ENCODE data around the gene DNASE1L2. TPM values are rescaled to one million over a fixed set of nuclear protein-coding genes. Genes with fewer than 3 reads are reported as not detected.

Gene DNASE1L2
- total and polyA plus RNA-seq, 2 of the 8 experiments (the other 6 are each of a cell fraction or from before 2014, with no cell fraction given) = 0.35 to 0.97 TPM

- Histone ChIP-seq H3K4me2 (ENCODE audit: insufficient read depth in 1 of 2, low read depth in 2 of 2, low read length in 2 of 2) (no peak overlapping the region), H3K9ac (replicated peaks in 1 of 4; ENCODE audit: extremely low read depth in 1 of 4, low read depth in 3 of 4, low read length in 3 of 4) (no peak overlapping the region), H3K4me1 (replicated peaks in 1 of 4; ENCODE audit: control insufficient read depth in 3 of 4, insufficient read depth in 4 of 4, low read length in 3 of 4) (no peaks in the 10 kb centered on the region; a peak in 1 of 7 replicates), H3K18ac (ENCODE audit: extremely low read depth, low read length) (no peak overlapping the region), H2BK5ac (ENCODE audit: low read depth, low read length) (no peak overlapping the region), H3K4me3 (ENCODE audit: extremely low read depth in 1 of 4, insufficient read depth in 2 of 4, low read depth in 3 of 4, low read length in 4 of 4) (no peak overlapping the region), H4K5ac (ENCODE audit: insufficient read length, low read depth, low read length) (no peak overlapping the region), H3K27ac (ENCODE audit: low read depth, low read length) (no peak overlapping the region), H3K36me3 (ENCODE audit: control insufficient read depth in 2 of 4, insufficient read depth in 4 of 4, low read length in 3 of 4) (peaks cover 18 to 41% (median 32%) of the 10 kb centered on the region in 4 experiments), H3K56ac (replicated peaks; ENCODE audit: insufficient read length, low read depth, low read length) (no peak overlapping the region), H2AK5ac (ENCODE audit: low read depth, low read length) (no peak overlapping the region), H3K23ac (ENCODE audit: insufficient read length) (no peak overlapping the region), H3K4ac (replicated peaks; ENCODE audit: insufficient read length, low read depth, low read length) (no peak overlapping the region), H4K20me1 (replicated peaks in 1 of 2; ENCODE audit: control insufficient read depth in 1 of 2, insufficient read depth in 2 of 2, low read length in 2 of 2) (peaks cover 4 to 19% of the 10 kb centered on the region in 2 experiments), H3K23me2 (ENCODE audit: low read depth, low read length) (no peaks in the 10 kb centered on the region), H3K79me2 (ENCODE audit: control insufficient read depth in 1 of 2, insufficient read depth in 2 of 2, low read length in 2 of 2) (peaks cover 0 to 5% of the 10 kb centered on the region in 2 experiments; a peak in 2 of 4 replicates), H2BK15ac (ENCODE audit: low read length) (no peak overlapping the region), H3K27me3 (replicated peaks in 1 of 4; ENCODE audit: control insufficient read depth in 3 of 4, extremely low read depth in 1 of 4, insufficient read depth in 3 of 4, low read length in 3 of 4) (no peaks in the 10 kb centered on the region), H2AFZ (ENCODE audit: low read length) (no peak overlapping the region), H3K9me3 (ENCODE audit: insufficient read depth in 2 of 2, low read depth in 1 of 2, low read length in 1 of 2) (no peaks in the 10 kb centered on the region), H2BK12ac (ENCODE audit: low read depth, low read length) (no peak overlapping the region), H2BK120ac (replicated peaks; ENCODE audit: low read depth, low read length) (no peak overlapping the region), H2BK20ac (ENCODE audit: low read length) (no peak overlapping the region), H4K8ac (ENCODE audit: extremely low read depth, insufficient read depth, low read length) (0 out of 2 replicates have a peak overlapping the region, but pooled peaks have one; percentile 77), H3K14ac (ENCODE audit: insufficient read length) (no peak overlapping the region), H4K91ac (replicated peaks; ENCODE audit: insufficient read length, low read length) (no peak overlapping the region), H3K79me1 (ENCODE audit: low read depth, low read length) (no peaks in the 10 kb centered on the region; the same call in 1 of the 2 replicates)
- FAIRE-seq = no peak
- WGBS, 2 experiments (ENCODE audit: extremely low coverage in 1 of 2, insufficient coverage in 1 of 2, insufficient read length in 1 of 2, insufficient replicate concordance in 2 of 2, low coverage in 1 of 2, low lambda C conversion rate in 2 of 2, missing lambda C conversion rate in 1 of 2) = 90% methylated on average over 11 of the region's 11 CpGs; no CpG with 5 or more reads in 1 of the 2 experiments
- CTCF ChIA-PET (ENCODE audit: partially characterized antibody) = interaction anchor here (1.1 to 2.1 kb wide), 3 partner anchors 8 to 257 kb away, joined by 4 to 10 read pairs (median 9); partner anchors contain the start of gene DNASE1L2
- POLR2A ChIA-PET (ENCODE audit: partially characterized antibody) = interaction anchor here (1.9 to 8.6 kb wide), 2 partner anchors 10 to 12 kb away, joined by 5 to 181 read pairs; partner anchors contain the start of gene ECI1
- TF ChIP-seq PHF8 (conservative IDR thresholded peaks at IDR 0.05; ENCODE audit: low read depth, low read length) (no peak), SIN3A (conservative IDR thresholded peaks at IDR 0.05 in 1 of 2, IDR thresholded peaks at IDR 0.05 in 1 of 2; ENCODE audit: low read depth in 1 of 2, low read length in 2 of 2) (no peak)
- no peak for DNase-seq (ENCODE audit: low read depth in 1 of 2, low spot score in 2 of 2)
Measured at GRCh38 chr16:2243781-2244180, 7.5 kb downstream of the DNASE1L2 start.

All from H1 (cell line).